ENCODE results near the gene C1QTNF8.

Gene C1QTNF8

GRCh38 chr16:1117176-1117900 is 21.3 kb upstream of the C1QTNF8 start:
- Histone ChIP-seq H3K4me1 (ENCODE audit: control insufficient read depth, insufficient read depth, low read length) (no peaks in the 10 kb centered on the region), H3K36me3 (ENCODE audit: control insufficient read depth, insufficient read depth, low read length) (no peaks in the 10 kb centered on the region), H3K9me3 (ENCODE audit: control insufficient read depth, insufficient read depth, low read length) (no peaks in the 10 kb centered on the region), H3K4me3 (ENCODE audit: low read depth, low read length) (no peak overlapping the region), H3K27me3 (ENCODE audit: control insufficient read depth, insufficient read depth, low read length) (no peaks in the 10 kb centered on the region), H3K9ac (ENCODE audit: low read depth, low read length) (no peak overlapping the region)

- Histone ChIP-seq H3K4me1 (ENCODE audit: control insufficient read depth, insufficient read depth, low read length) (no peaks in the 10 kb centered on the region), H3K36me3 (ENCODE audit: control insufficient read depth, insufficient read depth, low read length) (no peaks in the 10 kb centered on the region), H3K9ac (ENCODE audit: low read depth, low read length) (no peak overlapping the region), H3K4me3 (ENCODE audit: low read depth, low read length) (no peak overlapping the region), H3K9me3 (ENCODE audit: control insufficient read depth, insufficient read depth, low read length) (no peaks in the 10 kb centered on the region), H3K27me3 (ENCODE audit: control insufficient read depth, insufficient read depth, low read length) (no peaks in the 10 kb centered on the region)
Observed at GRCh38 chr16:1116693-1117077, 20.6 kb upstream of the C1QTNF8 start.

- Histone ChIP-seq H3K36me3 (ENCODE audit: control insufficient read depth, insufficient read depth, low read length) (no peaks in the 10 kb centered on the region), H3K9me3 (ENCODE audit: control insufficient read depth, insufficient read depth, low read length) (no peaks in the 10 kb centered on the region), H3K27me3 (ENCODE audit: control insufficient read depth, insufficient read depth, low read length) (no peaks in the 10 kb centered on the region), H3K4me3 (ENCODE audit: low read depth, low read length) (no peak overlapping the region), H3K9ac (ENCODE audit: low read depth, low read length) (no peak overlapping the region), H3K4me1 (ENCODE audit: control insufficient read depth, insufficient read depth, low read length) (no peaks in the 10 kb centered on the region)
Observed at GRCh38 chr16:1113889-1114526, 18.0 kb upstream of the C1QTNF8 start.

GRCh38 chr16:1113489-1113888 is 17.4 kb upstream of the C1QTNF8 start:
- no peaks in the 10 kb centered on the region for H3K36me3 ChIP-seq (ENCODE audit: control insufficient read depth, insufficient read depth, low read length)
- H3K4me3 ChIP-seq (ENCODE audit: low read depth, low read length) = no peak overlapping the region
- no peaks in the 10 kb centered on the region for H3K9me3 ChIP-seq (ENCODE audit: control insufficient read depth, insufficient read depth, low read length)
- H3K9ac ChIP-seq (ENCODE audit: low read depth, low read length) = no peak overlapping the region
- no peaks in the 10 kb centered on the region for H3K27me3 ChIP-seq (ENCODE audit: control insufficient read depth, insufficient read depth, low read length)
- no peaks in the 10 kb centered on the region for H3K4me1 ChIP-seq (ENCODE audit: control insufficient read depth, insufficient read depth, low read length)

GRCh38 chr16:1112506-1113184 is 16.6 kb upstream of the C1QTNF8 start:
- H3K4me1 ChIP-seq (ENCODE audit: control insufficient read depth, insufficient read depth, low read length) = no peaks in the 10 kb centered on the region
- no peaks in the 10 kb centered on the region for H3K27me3 ChIP-seq (ENCODE audit: control insufficient read depth, insufficient read depth, low read length)

GRCh38 chr16:1109648-1110047 is 13.6 kb upstream of the C1QTNF8 start:
- H3K4me1 ChIP-seq (ENCODE audit: control insufficient read depth, insufficient read depth, low read length) = no peaks in the 10 kb centered on the region
- H3K9ac ChIP-seq (ENCODE audit: low read depth, low read length) = no peak overlapping the region
- no peaks in the 10 kb centered on the region for H3K9me3 ChIP-seq (ENCODE audit: control insufficient read depth, insufficient read depth, low read length)
- H3K27me3 ChIP-seq (ENCODE audit: control insufficient read depth, insufficient read depth, low read length) = no peaks in the 10 kb centered on the region
- no peak overlapping the region for H3K4me3 ChIP-seq (ENCODE audit: low read depth, low read length)
- H3K36me3 ChIP-seq (ENCODE audit: control insufficient read depth, insufficient read depth, low read length) = no peaks in the 10 kb centered on the region

More at GRCh38 chr16:1112506-1113184, 16.6 kb upstream of the C1QTNF8 start:
- H3K36me3 ChIP-seq (ENCODE audit: control insufficient read depth, insufficient read depth, low read length) = no peaks in the 10 kb centered on the region
- no peak overlapping the region for H3K9ac ChIP-seq (ENCODE audit: low read depth, low read length)
- H3K4me3 ChIP-seq (ENCODE audit: low read depth, low read length) = no peak overlapping the region
- no peaks in the 10 kb centered on the region for H3K9me3 ChIP-seq (ENCODE audit: control insufficient read depth, insufficient read depth, low read length)

- Histone ChIP-seq H3K27me3 (ENCODE audit: control insufficient read depth, insufficient read depth, low read length) (no peaks in the 10 kb centered on the region), H3K4me3 (ENCODE audit: low read depth, low read length) (no peak overlapping the region), H3K36me3 (ENCODE audit: control insufficient read depth, insufficient read depth, low read length) (no peaks in the 10 kb centered on the region), H3K9ac (ENCODE audit: low read depth, low read length) (no peak overlapping the region), H3K9me3 (ENCODE audit: control insufficient read depth, insufficient read depth, low read length) (no peaks in the 10 kb centered on the region), H3K4me1 (ENCODE audit: control insufficient read depth, insufficient read depth, low read length) (no peaks in the 10 kb centered on the region)
Observed at GRCh38 chr16:1108299-1109252, 12.5 kb upstream of the C1QTNF8 start.

- H3K36me3 ChIP-seq (ENCODE audit: control insufficient read depth, insufficient read depth, low read length) = no peaks in the 10 kb centered on the region
- H3K9ac ChIP-seq (ENCODE audit: low read depth, low read length) = no peak overlapping the region
- no peaks in the 10 kb centered on the region for H3K9me3 ChIP-seq (ENCODE audit: control insufficient read depth, insufficient read depth, low read length)
- H3K4me3 ChIP-seq (ENCODE audit: low read depth, low read length) = no peak overlapping the region
- H3K4me1 ChIP-seq (ENCODE audit: control insufficient read depth, insufficient read depth, low read length) = no peaks in the 10 kb centered on the region
- no peaks in the 10 kb centered on the region for H3K27me3 ChIP-seq (ENCODE audit: control insufficient read depth, insufficient read depth, low read length)
Observed at GRCh38 chr16:1107731-1108130, 11.7 kb upstream of the C1QTNF8 start.

- no peaks in the 10 kb centered on the region for H3K27me3 ChIP-seq (ENCODE audit: control insufficient read depth, insufficient read depth, low read length)
- H3K36me3 ChIP-seq (ENCODE audit: control insufficient read depth, insufficient read depth, low read length) = no peaks in the 10 kb centered on the region
- no peak overlapping the region for H3K4me3 ChIP-seq (ENCODE audit: low read depth, low read length)
- H3K9ac ChIP-seq (ENCODE audit: low read depth, low read length) = no peak overlapping the region
- H3K9me3 ChIP-seq (ENCODE audit: control insufficient read depth, insufficient read depth, low read length) = no peaks in the 10 kb centered on the region
- no peaks in the 10 kb centered on the region for H3K4me1 ChIP-seq (ENCODE audit: control insufficient read depth, insufficient read depth, low read length)
Observed at GRCh38 chr16:1107141-1107540, 11.1 kb upstream of the C1QTNF8 start.

- Histone ChIP-seq H3K9me3 (ENCODE audit: control insufficient read depth, insufficient read depth, low read length) (no peaks in the 10 kb centered on the region), H3K27me3 (ENCODE audit: control insufficient read depth, insufficient read depth, low read length) (no peaks in the 10 kb centered on the region), H3K9ac (ENCODE audit: low read depth, low read length) (no peak overlapping the region), H3K36me3 (ENCODE audit: control insufficient read depth, insufficient read depth, low read length) (no peaks in the 10 kb centered on the region), H3K4me3 (ENCODE audit: low read depth, low read length) (no peak overlapping the region), H3K4me1 (ENCODE audit: control insufficient read depth, insufficient read depth, low read length) (no peaks in the 10 kb centered on the region)
Observed at GRCh38 chr16:1106659-1107058, 10.6 kb upstream of the C1QTNF8 start.

GRCh38 chr16:1105888-1106620 is 10.0 kb upstream of the C1QTNF8 start:
- no peaks in the 10 kb centered on the region for H3K9me3 ChIP-seq (ENCODE audit: control insufficient read depth, insufficient read depth, low read length)
- no peak overlapping the region for H3K9ac ChIP-seq (ENCODE audit: low read depth, low read length)
- H3K4me3 ChIP-seq (ENCODE audit: low read depth, low read length) = no peak overlapping the region

More at GRCh38 chr16:1105888-1106620, 10.0 kb upstream of the C1QTNF8 start:
- H3K36me3 ChIP-seq (ENCODE audit: control insufficient read depth, insufficient read depth, low read length) = no peaks in the 10 kb centered on the region
- H3K4me1 ChIP-seq (ENCODE audit: control insufficient read depth, insufficient read depth, low read length) = no peaks in the 10 kb centered on the region
- no peaks in the 10 kb centered on the region for H3K27me3 ChIP-seq (ENCODE audit: control insufficient read depth, insufficient read depth, low read length)
